GM12878 (cell line): ENCODE results near the gene GRIK1. TPM values are rescaled to one million over a fixed set of nuclear protein-coding genes. Genes with fewer than 3 reads are reported as not detected.

Source experiments
- ATAC-seq: fragments of 200-7000 bp; cut with Tn5 transposase; 3 replicates; pipeline ENCODE4 v1.9.1; 2020; ENCODE audit warnings: mild to moderate bottlenecking, moderate library complexity
- BruUV-seq: library from RNA; stranded (reverse); fragments of 400-500 nt; replicated peaks from 2 replicates; lab custom pipeline; 2021; lab: Mats Ljungman, UMichigan
- CTCF ChIA-PET: fragments of 300-600 bp; sonication (Branson Sonifier 250); formaldehyde crosslinking; extraction: SDS; loops from one replicate; lab custom pipeline; 2021; ENCODE audit warnings: inconsistent platforms; lab: Yijun Ruan, JAX
- POLR2A ChIA-PET: fragments of 350-600 bp; formaldehyde crosslinking; extraction: SDS; loops from one replicate; lab custom pipeline; 2021; ENCODE audit warnings: inconsistent platforms; lab: Charles Lee
- RAD21 ChIA-PET: fragments of 300-600 bp; sonication (Branson Sonifier 250); formaldehyde crosslinking; loops from one replicate; lab custom pipeline; 2023; ENCODE audit warnings: antibody characterized with exemption; ENCODE audit not compliant: unreplicated experiment; lab: Charles Lee
- SMC1A ChIA-PET: fragments of 300-600 bp; sonication (Branson Sonifier 250); formaldehyde crosslinking; loops from one replicate; lab custom pipeline; 2023; ENCODE audit not compliant: unreplicated experiment, uncharacterized antibody; lab: Charles Lee
- DNase-seq: peaks from one replicate; pipeline ENCODE4 v3.0.0-alpha.2; 2011; ENCODE audit warnings: low read depth, low spot score
- FAIRE-seq: peaks from 3 replicates; lab custom pipeline; 2011; peaks lifted over from hg19 to GRCh38; lab: Jason Lieb, UNC
- H2AFZ ChIP-seq: 2 replicates; pipeline ENCODE4 v1.6.0; 2011; ENCODE audit warnings: low read depth, low read length, control low read depth; ENCODE audit not compliant: control insufficient read depth
- H3K27ac ChIP-seq: 2 replicates; pipeline ENCODE4 v1.5.1; 2011; ENCODE audit warnings: control low read depth; ENCODE audit not compliant: control insufficient read depth, insufficient read depth
- H3K27me3 ChIP-seq, 2 experiments: replicated peaks in 1 of 2; 2 replicates each; pipeline versions ENCODE4 v1.6.0 to v1.6.1; 2011; ENCODE audit warnings: low read length in 1 of 2; ENCODE audit not compliant: control insufficient read depth in 2 of 2, insufficient read depth in 2 of 2
- H3K36me3 ChIP-seq, 2 experiments: 2 replicates each; pipeline ENCODE4 v1.5.1; 2011; ENCODE audit warnings: low read length in 1 of 2; ENCODE audit not compliant: control insufficient read depth in 2 of 2, insufficient read depth in 2 of 2
- H3K4me1 ChIP-seq: 2 replicates; pipeline ENCODE4 v1.6.1; 2011; ENCODE audit warnings: mild to moderate bottlenecking, low read length, moderate library complexity, mixed read lengths; ENCODE audit not compliant: control insufficient read depth, insufficient read depth
- H3K4me2 ChIP-seq: 2 replicates; pipeline ENCODE4 v1.6.0; 2011; ENCODE audit warnings: control low read depth; ENCODE audit not compliant: control insufficient read depth, insufficient read depth
- H3K4me3 ChIP-seq: fragments of 200-600 bp; sonication (generic); 2 replicates; pipeline ENCODE4 v1.5.1; 2016
- H3K79me2 ChIP-seq: 2 replicates; pipeline ENCODE4 v1.6.0; 2011; ENCODE audit warnings: low read length; ENCODE audit not compliant: control insufficient read depth, insufficient read depth
- H3K9ac ChIP-seq: 2 replicates; pipeline ENCODE4 v1.8.0; 2011; ENCODE audit warnings: low read length, control low read depth, mixed read lengths; ENCODE audit not compliant: control insufficient read depth, insufficient read depth
- H3K9me3 ChIP-seq: replicated peaks from 3 replicates; pipeline ENCODE4 v1.5.1; 2011; ENCODE audit warnings: mild to moderate bottlenecking, low read length; ENCODE audit not compliant: control insufficient read depth, insufficient read depth
- H4K20me1 ChIP-seq: 2 replicates; pipeline ENCODE4 v1.6.0; 2011; ENCODE audit not compliant: control insufficient read depth, insufficient read depth
- ETV6 ChIP-seq, 2 experiments: fragments of 450-650 bp in 1 of 2; IDR thresholded peaks in 1 of 2; conservative IDR thresholded peaks in 1 of 2; 2 replicates each; pipeline ENCODE4 v1.6.1; 2014; ENCODE audit warnings: antibody characterized with exemption in 1 of 2, borderline replicate concordance in 1 of 2, low read depth in 1 of 2, mild to moderate bottlenecking in 1 of 2, moderate library complexity in 1 of 2
- MTA2 ChIP-seq: fragments of 450-650 bp; IDR thresholded peaks from 2 replicates; pipeline ENCODE4 v1.6.1; 2016; ENCODE audit warnings: low read depth, mild to moderate bottlenecking, moderate library complexity
- RELB ChIP-seq: fragments of 450-650 bp; IDR thresholded peaks from 2 replicates; pipeline ENCODE4 v1.6.1; 2017; ENCODE audit warnings: low read depth, mild to moderate bottlenecking, moderate library complexity
- REST ChIP-seq: IDR thresholded peaks from 2 replicates; pipeline ENCODE4 v1.6.1; 2012; ENCODE audit warnings: mild to moderate bottlenecking, low read depth, low read length
- SIN3A ChIP-seq: IDR thresholded peaks from 2 replicates; pipeline ENCODE4 v1.6.1; 2012; ENCODE audit warnings: low read depth, low read length, improper control_type of control experiment
- ZSCAN29 ChIP-seq: fragments of 450-650 bp; IDR thresholded peaks from 2 replicates; pipeline ENCODE4 v1.6.1; 2017; ENCODE audit warnings: mild to moderate bottlenecking, moderate library complexity
- WGBS: methylation state at CpG from one replicate; pipeline ENCODE4 v1.1.6; 2016; ENCODE audit warnings: low lambda C conversion rate; ENCODE audit not compliant: insufficient replicate concordance, insufficient coverage; ENCODE audit errors: missing lambda C conversion rate; 5-methylcytosine and 5-hydroxymethylcytosine counted together
- in situ Hi-C: fragments of 300-500 bp; cut with MboI; formaldehyde crosslinking; loops from 9 replicates; pipeline ENCODE4 v1.14.3; 2018; ENCODE audit warnings: mixed read lengths
- intact Hi-C: fragments of 100-400 bp; cut with micrococcal nuclease; formaldehyde crosslinking; loops from one replicate; pipeline ENCODE4 v1.14.2; 2022; ENCODE audit not compliant: unreplicated experiment
- polyA plus RNA-seq, 11 experiments: library from polyadenylated mRNA; depleted of rRNA in 4 of 11; unstranded in 6 of 11; stranded (reverse) in 5 of 11; fragments of >200 nt; fragmentation: Nextera tagmentation in 4 of 11; fragmentation: Illumina TruSeq in 1 of 11; extraction: Ambion mirVana in 4 of 11; extraction: Trizol in 1 of 11; gene quantifications; 1 replicate in 1 of 11; 2 replicates in 10 of 11; pipeline versions ENCODE4 v1.2.1 to v1.2.3, GENCODE V29; 2011 to 2016; ENCODE audit warnings: inconsistent platforms in 2 of 11, missing spikeins in 2 of 11, low read depth in 1 of 11
- total RNA-seq, 4 experiments: library from RNA; depleted of rRNA in 3 of 4; stranded (reverse); fragments of >200 nt in 3 of 4; fragmentation: Illumina TruSeq in 1 of 4; extraction: Trizol in 1 of 4; gene quantifications; 2 replicates each; pipeline versions ENCODE4 v1.2.1 to v1.2.3, GENCODE V29; 2013 to 2021

The GRIK1 gene
- total and polyA plus RNA-seq, 10 of the 15 experiments (the other 5 are each of a cell fraction or from before 2014, with no cell fraction given), result 0.05 to 0.13 (median 0.09) TPM; not detected in 7

- no peak overlapping the region for H2AFZ ChIP-seq
- ChIA-PET RAD21 (interaction anchor here (1.0 to 1.7 kb wide), 2 partner anchors 13 to 375 kb away, joined by 3 to 4 read pairs; no protein-coding TSS in a partner anchor), CTCF (interaction anchor here (1.1 to 1.3 kb wide), 2 partner anchors 11 to 15 kb away, joined by 4 read pairs; no protein-coding TSS in a partner anchor), POLR2A (no interaction called here), SMC1A (interaction anchor here (0.6 to 1.4 kb wide), 3 partner anchors 99 to 470 kb away, joined by 3 to 6 read pairs (median 4); no protein-coding TSS in a partner anchor)
- TF ChIP-seq ZSCAN29, result no peak
- TF ChIP-seq REST, result no peak
- no peak for TF ChIP-seq MTA2
- no peak for TF ChIP-seq RELB
- no peak for TF ChIP-seq ETV6 (conservative IDR thresholded peaks at IDR 0.05 in 1 of 2, IDR thresholded peaks at IDR 0.05 in 1 of 2; ENCODE audit: borderline replicate concordance in 1 of 2, low read depth in 1 of 2)
- TF ChIP-seq SIN3A, result no peak
- no peaks in the 10 kb centered on the region for H3K36me3 ChIP-seq
- intact Hi-C loops (no loop called here), in situ Hi-C loops (loop anchor here (10.0 kb wide), 1 partner anchor 767 kb away; no protein-coding TSS in a partner anchor)
- ATAC-seq, result no peak
- no peaks in the 10 kb centered on the region for H3K4me1 ChIP-seq
- FAIRE-seq, result no peak
- H3K9me3 ChIP-seq, result no peaks in the 10 kb centered on the region
- H3K4me3 ChIP-seq, result no peak overlapping the region
- WGBS, result 33% methylated on average over 3 of the region's 3 CpGs
- H3K27ac ChIP-seq, result no peak overlapping the region
- no peak for DNase-seq
- no peak overlapping the region for H3K4me2 ChIP-seq
- H3K9ac ChIP-seq, result no peak overlapping the region
- H4K20me1 ChIP-seq, result no peaks in the 10 kb centered on the region
- H3K27me3 ChIP-seq, result no peaks in the 10 kb centered on the region
- no peaks in the 10 kb centered on the region for H3K79me2 ChIP-seq
- BruUV-seq, result no TSS peak
Measured at GRCh38 chr21:29851611-29852010, 88.2 kb downstream of the GRIK1 start.
